GM12878 (cell line): ENCODE measurements around the gene CLEC18A. TPM values are rescaled to one million over a fixed set of nuclear protein-coding genes. Genes with fewer than 3 reads are reported as not detected.

Source experiments
- ATAC-seq: fragments of 200-7000 bp; cut with Tn5 transposase; 3 replicates; pipeline ENCODE4 v1.9.1; 2020; ENCODE audit warnings: mild to moderate bottlenecking, moderate library complexity
- BruUV-seq: library from RNA; stranded (reverse); fragments of 400-500 nt; replicated peaks from 2 replicates; lab custom pipeline; 2021; lab: Mats Ljungman, UMichigan
- CTCF ChIA-PET: fragments of 300-600 bp; sonication (Branson Sonifier 250); formaldehyde crosslinking; extraction: SDS; loops from one replicate; lab custom pipeline; 2021; ENCODE audit warnings: inconsistent platforms; lab: Yijun Ruan, JAX
- POLR2A ChIA-PET: fragments of 350-600 bp; formaldehyde crosslinking; extraction: SDS; loops from one replicate; lab custom pipeline; 2021; ENCODE audit warnings: inconsistent platforms; lab: Charles Lee
- RAD21 ChIA-PET: fragments of 300-600 bp; sonication (Branson Sonifier 250); formaldehyde crosslinking; loops from one replicate; lab custom pipeline; 2023; ENCODE audit warnings: antibody characterized with exemption; ENCODE audit not compliant: unreplicated experiment; lab: Charles Lee
- SMC1A ChIA-PET: fragments of 300-600 bp; sonication (Branson Sonifier 250); formaldehyde crosslinking; loops from one replicate; lab custom pipeline; 2023; ENCODE audit not compliant: unreplicated experiment, uncharacterized antibody; lab: Charles Lee
- DNase-seq: peaks from one replicate; pipeline ENCODE4 v3.0.0-alpha.2; 2011; ENCODE audit warnings: low read depth, low spot score
- FAIRE-seq: peaks from 3 replicates; lab custom pipeline; 2011; peaks lifted over from hg19 to GRCh38; lab: Jason Lieb, UNC
- H2AFZ ChIP-seq: 2 replicates; pipeline ENCODE4 v1.6.0; 2011; ENCODE audit warnings: low read depth, low read length, control low read depth; ENCODE audit not compliant: control insufficient read depth
- H3K27ac ChIP-seq: 2 replicates; pipeline ENCODE4 v1.5.1; 2011; ENCODE audit warnings: control low read depth; ENCODE audit not compliant: control insufficient read depth, insufficient read depth
- H3K27me3 ChIP-seq, 2 experiments: replicated peaks in 1 of 2; 2 replicates each; pipeline versions ENCODE4 v1.6.0 to v1.6.1; 2011; ENCODE audit warnings: low read length in 1 of 2; ENCODE audit not compliant: control insufficient read depth in 2 of 2, insufficient read depth in 2 of 2
- H3K36me3 ChIP-seq, 2 experiments: 2 replicates each; pipeline ENCODE4 v1.5.1; 2011; ENCODE audit warnings: low read length in 1 of 2; ENCODE audit not compliant: control insufficient read depth in 2 of 2, insufficient read depth in 2 of 2
- H3K4me1 ChIP-seq: 2 replicates; pipeline ENCODE4 v1.6.1; 2011; ENCODE audit warnings: mild to moderate bottlenecking, low read length, moderate library complexity, mixed read lengths; ENCODE audit not compliant: control insufficient read depth, insufficient read depth
- H3K4me2 ChIP-seq: 2 replicates; pipeline ENCODE4 v1.6.0; 2011; ENCODE audit warnings: control low read depth; ENCODE audit not compliant: control insufficient read depth, insufficient read depth
- H3K4me3 ChIP-seq: fragments of 200-600 bp; sonication (generic); 2 replicates; pipeline ENCODE4 v1.5.1; 2016
- H3K79me2 ChIP-seq: 2 replicates; pipeline ENCODE4 v1.6.0; 2011; ENCODE audit warnings: low read length; ENCODE audit not compliant: control insufficient read depth, insufficient read depth
- H3K9ac ChIP-seq: 2 replicates; pipeline ENCODE4 v1.8.0; 2011; ENCODE audit warnings: low read length, control low read depth, mixed read lengths; ENCODE audit not compliant: control insufficient read depth, insufficient read depth
- H3K9me3 ChIP-seq: replicated peaks from 3 replicates; pipeline ENCODE4 v1.5.1; 2011; ENCODE audit warnings: mild to moderate bottlenecking, low read length; ENCODE audit not compliant: control insufficient read depth, insufficient read depth
- H4K20me1 ChIP-seq: 2 replicates; pipeline ENCODE4 v1.6.0; 2011; ENCODE audit not compliant: control insufficient read depth, insufficient read depth
- BHLHE40 ChIP-seq, 2 experiments: fragments of 450-650 bp in 1 of 2; IDR thresholded peaks; 2 replicates each; pipeline ENCODE4 v1.6.1; 2011 to 2017; ENCODE audit warnings: low read depth in 2 of 2, borderline replicate concordance in 1 of 2, improper control_type of control experiment in 1 of 2, low read length in 1 of 2, mild to moderate bottlenecking in 1 of 2
- BMI1 ChIP-seq: fragments of 450-650 bp; IDR thresholded peaks from 2 replicates; pipeline ENCODE4 v1.6.1; 2016; ENCODE audit warnings: mild to moderate bottlenecking, moderate library complexity, borderline replicate concordance
- EED ChIP-seq: sonication (generic); IDR thresholded peaks from 2 replicates; pipeline ENCODE4 v1.6.1; 2016; ENCODE audit warnings: antibody characterized with exemption, low read depth
- IRF4 ChIP-seq: IDR thresholded peaks from 2 replicates; pipeline ENCODE4 v1.6.1; 2011; ENCODE audit warnings: low read depth, low read length
- MEF2A ChIP-seq: IDR thresholded peaks from 2 replicates; pipeline ENCODE4 v1.6.1; 2011; ENCODE audit warnings: low read depth, mild to moderate bottlenecking, low read length, moderate library complexity; ENCODE audit not compliant: insufficient read depth
- NR2F1 ChIP-seq: fragments of 450-650 bp; conservative IDR thresholded peaks from 2 replicates; pipeline ENCODE4 v1.6.1; 2017; ENCODE audit warnings: mild to moderate bottlenecking
- PML ChIP-seq: IDR thresholded peaks from 2 replicates; pipeline ENCODE4 v1.6.1; 2012; ENCODE audit warnings: low read length, inconsistent platforms
- RELA ChIP-seq: fragments of 450-650 bp; IDR thresholded peaks from 2 replicates; pipeline ENCODE4 v1.8.0; 2014; ENCODE audit warnings: borderline replicate concordance; ENCODE audit not compliant: partially characterized antibody
- RFX5 ChIP-seq: IDR thresholded peaks from 2 replicates; pipeline ENCODE4 v1.6.1; 2011; ENCODE audit warnings: low read depth, low read length, improper control_type of control experiment
- RUNX3 ChIP-seq: IDR thresholded peaks from 2 replicates; pipeline ENCODE4 v1.6.1; 2012; ENCODE audit warnings: low read length, inconsistent platforms
- SMC3 ChIP-seq: IDR thresholded peaks from 2 replicates; pipeline ENCODE4 v1.6.1; 2011; ENCODE audit warnings: low read length, improper control_type of control experiment, borderline replicate concordance
- SREBF2 ChIP-seq: IDR thresholded peaks from 2 replicates; pipeline ENCODE4 v1.6.1; 2012; ENCODE audit warnings: mild to moderate bottlenecking, low read length
- STAT3 ChIP-seq: IDR thresholded peaks from 2 replicates; pipeline ENCODE4 v1.6.1; 2011; ENCODE audit warnings: low read depth, low read length, improper control_type of control experiment
- TBL1XR1 ChIP-seq: IDR thresholded peaks from 2 replicates; pipeline ENCODE4 v1.6.1; 2012; ENCODE audit warnings: low read depth, low read length, improper control_type of control experiment
- ZBTB33 ChIP-seq: fragments of 450-650 bp; IDR thresholded peaks from 2 replicates; pipeline ENCODE4 v1.6.1; 2017; ENCODE audit warnings: mild to moderate bottlenecking
- ZSCAN29 ChIP-seq: fragments of 450-650 bp; IDR thresholded peaks from 2 replicates; pipeline ENCODE4 v1.6.1; 2017; ENCODE audit warnings: mild to moderate bottlenecking, moderate library complexity
- WGBS: methylation state at CpG from one replicate; pipeline ENCODE4 v1.1.6; 2016; ENCODE audit warnings: low lambda C conversion rate; ENCODE audit not compliant: insufficient replicate concordance, insufficient coverage; ENCODE audit errors: missing lambda C conversion rate; 5-methylcytosine and 5-hydroxymethylcytosine counted together
- in situ Hi-C: fragments of 300-500 bp; cut with MboI; formaldehyde crosslinking; loops from 9 replicates; pipeline ENCODE4 v1.14.3; 2018; ENCODE audit warnings: mixed read lengths
- intact Hi-C: fragments of 100-400 bp; cut with micrococcal nuclease; formaldehyde crosslinking; loops from one replicate; pipeline ENCODE4 v1.14.2; 2022; ENCODE audit not compliant: unreplicated experiment
- polyA plus RNA-seq, 11 experiments: library from polyadenylated mRNA; depleted of rRNA in 4 of 11; unstranded in 6 of 11; stranded (reverse) in 5 of 11; fragments of >200 nt; fragmentation: Nextera tagmentation in 4 of 11; fragmentation: Illumina TruSeq in 1 of 11; extraction: Ambion mirVana in 4 of 11; extraction: Trizol in 1 of 11; gene quantifications; 1 replicate in 1 of 11; 2 replicates in 10 of 11; pipeline versions ENCODE4 v1.2.1 to v1.2.3, GENCODE V29; 2011 to 2016; ENCODE audit warnings: inconsistent platforms in 2 of 11, missing spikeins in 2 of 11, low read depth in 1 of 11
- total RNA-seq, 4 experiments: library from RNA; depleted of rRNA in 3 of 4; stranded (reverse); fragments of >200 nt in 3 of 4; fragmentation: Illumina TruSeq in 1 of 4; extraction: Trizol in 1 of 4; gene quantifications; 2 replicates each; pipeline versions ENCODE4 v1.2.1 to v1.2.3, GENCODE V29; 2013 to 2021

The CLEC18A gene
- total and polyA plus RNA-seq, 10 of the 15 experiments (the other 5 are each of a cell fraction or from before 2014, with no cell fraction given), result 0.03 to 0.26 (median 0.10) TPM; not detected in 4

- no peak for DNase-seq
- Histone ChIP-seq H3K9me3 (no peaks in the 10 kb centered on the region), H3K4me3 (no peak overlapping the region), H3K79me2 (no peaks in the 10 kb centered on the region), H2AFZ (no peak overlapping the region), H3K4me2 (no peak overlapping the region), H3K36me3 (peaks cover 4 to 9% of the 10 kb centered on the region in 2 experiments; a peak in 3 of 4 replicates), H4K20me1 (no peaks in the 10 kb centered on the region), H3K27ac (no peak overlapping the region), H3K27me3 (no peaks in the 10 kb centered on the region), H3K9ac (no peak overlapping the region), H3K4me1 (no peaks in the 10 kb centered on the region)
- TF ChIP-seq PML (no peak), BMI1 (no peak), RELA (no peak), ZSCAN29 (no peak), SMC3 (no peak), RFX5 (no peak), NR2F1 (no peak), EED (no peak), BHLHE40 (IDR thresholded peaks at IDR 0.05; ENCODE audit: borderline replicate concordance in 1 of 2, low read depth in 2 of 2, low read length in 1 of 2) (no peak), TBL1XR1 (no peak), STAT3 (no peak), MEF2A (no peak), IRF4 (no peak), ZBTB33 (no peak), RUNX3 (no peak), SREBF2 (no peak)
- intact Hi-C loops (no loop called here), in situ Hi-C loops (no loop called here)
- no peak for ATAC-seq
- WGBS, result 97% methylated on average over 13 of the region's 13 CpGs
- SMC1A ChIA-PET, result no interaction called here
- no peak for FAIRE-seq
- CTCF ChIA-PET, result no interaction called here
- POLR2A ChIA-PET, result no interaction called here
- RAD21 ChIA-PET, result no interaction called here
- TSS peak; percentile 56 for BruUV-seq
Observed at GRCh38 chr16:69940676-69941075, 10.5 kb upstream of the CLEC18A start.
